HCT116 (cell line): ENCODE results near the gene INPPL1.
"Not testable (repeated sequence)": the region's sequence is repeated elsewhere in the genome, so short reads cannot be mapped to it uniquely, and the experiment has no call there.

Experiments used
- CTCF ChIP-seq, 3 experiments: fragments of 200-600 bp in 1 of 3; sonication (generic) in 1 of 3; IDR thresholded peaks in 2 of 3; conservative IDR thresholded peaks in 1 of 3; 2 replicates each; pipeline ENCODE4 v1.5.1; 2012 to 2017; ENCODE audit warnings: low read depth in 2 of 3, low read length in 2 of 3, antibody characterized with exemption in 1 of 3, borderline replicate concordance in 1 of 3, control low read depth in 1 of 3, mild to moderate bottlenecking in 1 of 3, mixed read lengths in 1 of 3, mixed run types in 1 of 3, moderate library complexity in 1 of 3; ENCODE audit not compliant: insufficient read depth in 1 of 3
- POLR2A ChIP-seq: IDR thresholded peaks from 2 replicates; pipeline ENCODE4 v1.7.0; 2011; ENCODE audit warnings: borderline replicate concordance; ENCODE audit not compliant: insufficient read depth, insufficient read length; ENCODE audit errors: extremely low read depth
- ZNF274 ChIP-seq: fragments of 200-500 bp; sonication (Bioruptor generic); IDR thresholded peaks from 2 replicates; pipeline ENCODE4 v1.6.1; 2014; ENCODE audit warnings: mild to moderate bottlenecking, low read depth, low read length, inconsistent platforms

- TF ChIP-seq POLR2A; CTCF (IDR thresholded peaks at IDR 0.05 in 2 of 3, conservative IDR thresholded peaks at IDR 0.05 in 1 of 3; ENCODE audit: borderline replicate concordance in 1 of 3, insufficient read depth in 1 of 3, low read depth in 2 of 3, low read length in 2 of 3); ZNF274: not testable (repeated sequence)
Measured at GRCh38 chr11:72266960-72267359, 42.4 kb downstream of the INPPL1 start.
